Psoas muscle (tissue), 8 donors: ENCODE measurements around the gene KCNMA1. TPM values are rescaled to one million over a fixed set of nuclear protein-coding genes. Genes with fewer than 3 reads are reported as not detected.
A peak's percentile ranks its signal among the peaks of the same experiment; 100 is the strongest.

Experiments
- ATAC-seq, 4 donors: fragments of 200-7000 bp; cut with Tn5 transposase; one replicate each; pipeline ENCODE4 v1.9.1; 2020; ENCODE audit warnings: moderate library complexity in 3 of 4, mild to moderate bottlenecking in 2 of 4
- DNase-seq, 2 donors: peaks; one replicate each; pipeline ENCODE4 v3.0.0-alpha.2; 2020
- H3K27ac ChIP-seq: fragments of 200-600 bp; one replicate; pipeline ENCODE4 v1.8.0; 2022
- H3K27me3 ChIP-seq, 3 donors: fragments of 200-600 bp in 1 of 3; one replicate each; pipeline versions ENCODE4 v1.6.1 to v1.8.0; 2013 to 2022; ENCODE audit warnings: low read length in 2 of 3, mild to moderate bottlenecking in 2 of 3, moderate library complexity in 1 of 3; ENCODE audit not compliant: insufficient read depth in 3 of 3
- H3K36me3 ChIP-seq, 2 donors: fragments of 200-600 bp in 1 of 2; one replicate each; pipeline versions ENCODE4 v1.6.1 to v1.8.0; 2013 to 2022; ENCODE audit warnings: low read depth in 1 of 2, mild to moderate bottlenecking in 1 of 2, moderate library complexity in 1 of 2; ENCODE audit not compliant: insufficient read depth in 1 of 2
- H3K4me1 ChIP-seq: fragments of 200-600 bp; one replicate; pipeline ENCODE4 v1.8.0; 2022
- H3K4me3 ChIP-seq: fragments of 200-600 bp; one replicate; pipeline ENCODE4 v1.8.0; 2022; ENCODE audit warnings: mild to moderate bottlenecking
- H3K9me3 ChIP-seq: fragments of 200-600 bp; one replicate; pipeline ENCODE4 v1.8.0; 2022
- CTCF ChIP-seq: fragments of 200-600 bp; IDR thresholded peaks from one replicate; pipeline ENCODE4 v1.8.0; 2022; ENCODE audit warnings: antibody characterized with exemption
- WGBS, 3 donors: extraction: QIAGEN DNeasy Blood & Tissue Kit; methylation state at CpG; one replicate each; pipeline versions ENCODE4 v1.1.6 to v1.1.7; 2013; 5-methylcytosine and 5-hydroxymethylcytosine counted together
- intact Hi-C, 2 donors: fragments of 100-400 bp; cut with DNase I; formaldehyde crosslinking; loops; one replicate each; pipeline versions ENCODE4 v1.11.0 to v1.14.2; 2022
- polyA plus RNA-seq, 3 donors: library from polyadenylated mRNA; stranded (reverse); fragments of 200-250 nt; gene quantifications; one replicate each; pipeline ENCODE4 v1.2.3, GENCODE V29; 2013
- total RNA-seq, 4 donors: library from RNA; stranded (reverse); fragmentation: NEBNext Ultra II Directional in 2 of 4; extraction: Animal tissue kit (Norgen Biotek cat#: 25700) in 2 of 4; gene quantifications; one replicate each; pipeline versions ENCODE4 v1.2.1 to v1.2.4, GENCODE V29; 2021 to 2023
- donor health status: healthy with polysubstance abuse.
- donor health status: DM: no; HTN: no; CAD: no; lungs with moderate emphysema.
- donor health status: Bipolar disorder and iron deficiency.
- donor health status: healthy.
- donor health status: DM: yes; HTN: yes; CAD: no.
- donor health status: DM: no; HTN: no; CAD: no.
- donor health status: DM: no; HTN: no; CAD: no.
- donor health status: DM: yes; HTN: yes; CAD: no.

Gene KCNMA1
- total and polyA plus RNA-seq, 7 donors: 7.9 to 53.0 (median 41.9) TPM

GRCh38 chr10:77197544-77197943, 440.1 kb downstream of the KCNMA1 start:
- no peak overlapping the region for H3K27ac ChIP-seq
- intact Hi-C loops: no loop called here
- no peaks in the 10 kb centered on the region for H3K9me3 ChIP-seq
- H3K4me3 ChIP-seq: no peak overlapping the region
- DNase-seq: no peak
- no peaks in the 10 kb centered on the region for H3K36me3 ChIP-seq
- 88 to 94% (median 90%) methylated on average over 12 of the region's 12 CpGs for WGBS, 3 donors
- peaks cover 0 to 2% (median 0%) of the 10 kb centered on the region in 3 donors for H3K27me3 ChIP-seq
- no peak for TF ChIP-seq CTCF
- peaks cover 9% of the 10 kb centered on the region for H3K4me1 ChIP-seq
- ATAC-seq: no peak

DNA sequence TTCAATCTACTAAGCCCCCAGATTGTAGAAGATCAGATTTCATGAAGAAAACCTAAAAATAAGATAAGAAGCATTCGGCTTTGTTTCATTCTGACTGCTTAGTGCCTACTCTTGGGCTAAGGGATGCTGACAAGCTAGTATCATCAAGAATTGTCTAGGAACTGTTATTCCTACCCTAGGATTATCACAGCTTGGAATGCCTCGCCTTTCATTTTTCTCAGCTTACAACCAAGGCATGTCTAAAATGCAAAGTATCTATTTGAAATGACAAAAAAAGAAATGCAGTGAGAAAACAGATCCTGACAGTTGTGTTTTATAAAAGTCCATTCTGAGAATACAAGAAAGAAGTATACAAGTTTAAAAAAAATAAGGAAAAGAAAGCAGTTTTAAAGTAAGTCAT, 441.0 kb downstream of the KCNMA1 start:
- Histone ChIP-seq H3K27ac (no peak overlapping the region), H3K9me3 (no peaks in the 10 kb centered on the region), H3K4me1 (no peaks in the 10 kb centered on the region), H3K4me3 (no peak overlapping the region), H3K27me3 (peaks cover 0 to 2% (median 0%) of the 10 kb centered on the region in 3 donors), H3K36me3 (no peaks in the 10 kb centered on the region)
- ATAC-seq (no peak), DNase-seq (no peak)
- no peak for TF ChIP-seq CTCF
- intact Hi-C loops: no loop called here
- 82 to 83% (median 82%) methylated on average over 2 of the region's 2 CpGs for WGBS, 3 donors

DNA sequence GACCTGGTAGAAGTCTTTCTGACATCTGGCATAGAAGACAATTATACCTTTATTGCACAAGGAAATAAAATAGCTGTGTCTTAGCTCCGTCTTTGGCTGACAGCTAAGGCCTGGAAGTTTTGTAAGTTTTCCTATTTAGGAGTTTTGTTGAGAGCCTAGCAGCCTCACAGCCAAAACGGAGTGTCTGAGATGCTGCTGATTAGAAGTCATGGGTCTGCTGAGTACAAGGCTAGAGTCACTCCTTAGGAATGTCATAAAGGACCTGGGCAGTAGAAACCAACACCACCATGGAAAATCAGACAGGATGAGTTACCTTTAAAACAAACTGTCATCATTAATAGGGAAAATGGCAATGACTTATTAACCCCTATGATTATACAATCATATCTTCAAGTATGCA, 442.5 kb downstream of the KCNMA1 start:
- Histone ChIP-seq H3K4me1 (no peaks in the 10 kb centered on the region), H3K36me3 (no peaks in the 10 kb centered on the region), H3K9me3 (no peaks in the 10 kb centered on the region), H3K4me3 (no peak overlapping the region), H3K27me3 (peaks cover 0 to 2% (median 0%) of the 10 kb centered on the region in 3 donors), H3K27ac (no peak overlapping the region)
- intact Hi-C loops: no loop called here
- no peak for DNase-seq
- peak in 1 of 4 donors; percentile 46 for ATAC-seq
- 79 to 82% (median 81%) methylated on average over 2 of the region's 2 CpGs for WGBS, 3 donors
- no peak for TF ChIP-seq CTCF

DNA sequence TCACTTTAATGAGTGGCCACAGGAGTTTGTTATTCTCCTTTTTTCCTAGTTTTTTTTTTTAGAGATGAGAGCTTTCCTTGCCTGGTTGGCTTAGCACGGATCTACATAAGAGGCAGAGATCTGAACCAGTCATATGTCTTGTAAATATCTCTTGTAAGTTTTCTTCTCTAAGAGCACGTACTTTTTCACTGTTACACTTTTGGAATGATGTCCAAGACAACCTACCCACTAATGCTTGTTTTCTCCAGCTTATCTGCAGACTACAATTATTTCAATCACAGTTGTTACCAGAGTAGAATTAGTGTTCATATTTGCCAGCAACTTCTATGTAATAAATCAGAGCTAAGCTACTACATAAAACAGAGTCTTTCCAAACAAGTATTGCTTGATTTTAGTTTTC, 444.6 kb downstream of the KCNMA1 start:
- ATAC-seq (no peak), DNase-seq (no peak)
- WGBS, 3 donors: 82 to 90% (median 86%) methylated on average over 2 of the region's 2 CpGs
- Histone ChIP-seq H3K27me3 (peaks cover 0 to 2% (median 0%) of the 10 kb centered on the region in 3 donors), H3K9me3 (no peaks in the 10 kb centered on the region), H3K4me1 (no peaks in the 10 kb centered on the region), H3K4me3 (no peak overlapping the region), H3K27ac (no peak overlapping the region), H3K36me3 (no peaks in the 10 kb centered on the region)
- intact Hi-C loops: no loop called here
- no peak for TF ChIP-seq CTCF

DNA sequence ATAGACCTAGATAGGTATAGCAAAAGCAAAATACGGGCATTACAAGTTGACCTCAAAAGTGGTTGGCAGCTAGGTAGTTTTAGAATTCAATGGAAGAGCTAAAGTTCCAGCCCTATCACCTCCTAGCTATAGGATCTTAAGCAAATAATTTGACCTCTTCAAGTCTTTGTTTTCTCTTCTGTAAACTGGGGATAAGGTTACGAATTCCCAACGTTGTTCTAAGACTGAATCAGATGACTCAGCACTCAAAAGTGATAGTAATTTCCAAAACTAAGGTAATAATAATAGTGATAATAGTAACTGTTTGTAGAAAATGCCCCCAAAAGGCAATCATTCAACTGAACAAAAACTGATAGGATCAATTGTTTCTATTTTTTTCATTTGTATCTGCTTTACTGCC, 445.2 kb downstream of the KCNMA1 start:
- H3K27me3 ChIP-seq: peaks cover 0 to 2% (median 0%) of the 10 kb centered on the region in 3 donors
- H3K36me3 ChIP-seq: no peaks in the 10 kb centered on the region
- H3K4me3 ChIP-seq: no peak overlapping the region
- WGBS, 3 donors: 61 to 69% (median 68%) methylated on average over 3 of the region's 3 CpGs
- DNase-seq (no peak), ATAC-seq (no peak)
- H3K27ac ChIP-seq: no peak overlapping the region
- intact Hi-C loops: no loop called here
- H3K4me1 ChIP-seq: no peaks in the 10 kb centered on the region
- H3K9me3 ChIP-seq: no peaks in the 10 kb centered on the region
- TF ChIP-seq CTCF: no peak
